ENCODE data around the gene SMURF2.

- TF ChIP-seq EZH2phosphoT487 (IDR thresholded peaks at IDR 0.05; ENCODE audit: low read depth, severe bottlenecking, unreplicated experiment) (no peak), CTCF (IDR thresholded peaks at IDR 0.05; ENCODE audit: poor library complexity) (no peak), EZH2 (IDR thresholded peaks at IDR 0.05; ENCODE audit: borderline replicate concordance) (no peak)
Observed at GRCh38 chr17:64533784-64534183, 128.3 kb downstream of the SMURF2 start.

Data from hepatocyte (in vitro differentiated cells).